HG03280 (cell line): Measurements from ENCODE around the gene PDAP1.
"Not testable (repeated sequence)": the region's sequence is repeated elsewhere in the genome, so short reads cannot be mapped to it uniquely, and the experiment has no call there.

ENCODE experiments used
- ATAC-seq: cut with Tn5 transposase; IDR thresholded peaks from one replicate; pipeline ENCODE4 v1.9.1; 2021; ENCODE audit warnings: mild to moderate bottlenecking, moderate library complexity; ENCODE audit not compliant: unreplicated experiment

PDAP1 gene, protein sequence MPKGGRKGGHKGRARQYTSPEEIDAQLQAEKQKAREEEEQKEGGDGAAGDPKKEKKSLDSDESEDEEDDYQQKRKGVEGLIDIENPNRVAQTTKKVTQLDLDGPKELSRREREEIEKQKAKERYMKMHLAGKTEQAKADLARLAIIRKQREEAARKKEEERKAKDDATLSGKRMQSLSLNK

DNA sequence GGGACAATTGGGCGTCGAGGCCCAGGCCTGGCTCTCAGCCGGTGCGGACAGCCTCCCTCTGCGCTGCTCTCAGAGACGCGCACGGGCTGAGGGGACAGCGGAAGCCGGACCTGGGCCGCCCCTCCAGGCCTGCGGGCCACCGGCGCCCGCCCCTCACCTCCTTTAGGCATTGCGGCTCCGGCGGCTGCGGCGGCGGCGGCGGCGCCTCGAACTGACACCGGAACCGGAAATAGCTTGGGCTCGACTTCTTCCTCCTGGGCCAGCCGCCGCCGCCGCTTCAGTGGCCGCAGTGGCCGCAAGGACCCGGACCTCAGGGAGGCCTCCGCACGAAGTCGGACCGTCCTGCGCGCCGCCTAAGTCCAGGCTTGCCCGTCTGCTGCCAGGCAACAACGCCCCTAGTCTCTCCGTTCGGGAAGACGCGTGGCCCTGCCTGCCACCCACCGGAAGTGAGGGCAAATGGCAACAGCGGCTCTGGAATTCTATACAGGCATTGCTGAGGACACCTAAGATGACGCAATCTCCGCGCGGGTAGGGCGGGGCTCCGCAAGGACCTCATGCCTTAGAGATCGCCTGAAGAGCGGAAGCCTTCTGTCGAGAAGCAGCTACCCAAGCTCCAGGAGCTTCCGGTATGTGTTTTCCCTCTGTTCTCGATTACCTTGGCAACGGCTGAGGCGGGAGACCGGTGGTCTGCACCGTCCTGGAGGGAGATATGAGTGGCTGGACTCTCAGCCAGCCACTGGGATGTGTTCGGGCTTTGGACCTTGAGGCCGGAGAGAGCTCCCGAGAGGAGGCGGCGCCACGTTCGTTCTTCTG lies at the start of gene PDAP1, which contains the start of gene BUD31:
Gene PDAP1 (minus strand): TSS at position 219 of the 813 bp plus-strand sequence. CDS start 49 bp downstream, at position 170.
Gene BUD31 (plus strand): TSS at position 591 of the 813 bp plus-strand sequence. CDS start 2,124 bp downstream, outside the sequence.
- peak; percentile 74 for ATAC-seq

DNA sequence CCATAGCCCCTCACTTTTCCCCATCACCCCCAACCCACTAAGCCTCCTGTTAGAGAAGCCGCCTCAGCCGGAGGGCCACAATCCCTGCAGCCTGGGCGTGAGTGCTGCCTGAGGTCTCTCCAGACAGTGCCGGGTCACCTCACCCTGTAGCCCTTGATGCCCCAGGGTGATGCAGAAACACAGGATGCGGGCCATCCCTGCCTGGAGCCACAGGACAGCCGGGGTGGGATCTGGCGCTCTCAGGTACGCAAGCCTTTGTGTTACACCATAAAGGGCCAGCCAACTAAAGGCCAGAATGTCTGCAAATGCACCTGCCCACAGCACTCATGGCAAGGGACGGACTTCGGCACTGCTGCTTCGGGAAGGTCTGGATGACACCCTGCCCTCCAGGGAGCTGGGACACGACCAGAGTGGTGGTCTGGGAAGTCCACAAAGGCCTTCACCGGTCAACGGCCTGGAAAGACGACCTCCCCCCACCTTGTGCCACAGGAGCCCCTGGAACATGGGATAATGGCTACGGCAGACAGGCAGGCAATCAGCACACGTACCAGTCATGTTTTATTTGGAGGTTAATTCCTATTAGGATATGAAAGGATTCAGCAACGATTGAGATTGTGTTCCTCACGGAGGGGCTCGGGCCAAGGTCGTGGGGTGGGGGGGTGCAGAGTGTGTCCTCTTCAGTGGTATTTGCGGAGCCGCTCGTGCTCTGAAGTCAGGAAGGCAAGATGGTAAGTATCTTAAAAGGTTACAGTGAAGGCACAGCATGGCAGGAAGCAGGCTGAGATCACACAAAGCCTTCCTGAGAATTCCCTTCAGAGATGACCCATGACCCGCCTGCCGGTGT lies 49.5 kb upstream of the PDAP1 start:
- ATAC-seq = no peak

- no peak for ATAC-seq
Observed at GRCh38 chr7:99457050-99457649, 48.8 kb upstream of the PDAP1 start.

- no peak for ATAC-seq
Observed at GRCh38 chr7:99456288-99456687, 47.9 kb upstream of the PDAP1 start.

DNA sequence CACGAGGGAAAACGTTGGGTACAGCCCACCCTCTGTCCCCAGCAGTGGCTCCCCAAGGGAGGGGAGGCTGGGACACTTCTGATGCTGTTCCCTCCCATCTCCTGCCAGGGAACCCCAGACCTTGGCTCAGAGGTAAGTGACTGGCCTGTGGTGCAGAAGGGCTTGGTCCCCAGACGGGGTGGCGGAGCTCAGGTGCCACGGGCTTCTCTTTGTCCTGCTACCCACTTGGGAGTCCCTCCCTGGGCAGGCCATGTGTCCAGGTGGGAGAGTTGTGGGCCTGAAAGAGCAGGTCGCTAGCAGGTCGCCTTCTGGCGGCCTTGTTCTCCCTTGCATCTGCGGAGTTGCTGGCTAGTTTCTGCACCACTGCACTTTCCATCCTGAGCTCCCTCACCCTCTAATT lies 47.5 kb upstream of the PDAP1 start:
- ATAC-seq = no peak

GRCh38 chr7:99453105-99453504 lies 44.7 kb upstream of the PDAP1 start:
- ATAC-seq = no peak

DNA sequence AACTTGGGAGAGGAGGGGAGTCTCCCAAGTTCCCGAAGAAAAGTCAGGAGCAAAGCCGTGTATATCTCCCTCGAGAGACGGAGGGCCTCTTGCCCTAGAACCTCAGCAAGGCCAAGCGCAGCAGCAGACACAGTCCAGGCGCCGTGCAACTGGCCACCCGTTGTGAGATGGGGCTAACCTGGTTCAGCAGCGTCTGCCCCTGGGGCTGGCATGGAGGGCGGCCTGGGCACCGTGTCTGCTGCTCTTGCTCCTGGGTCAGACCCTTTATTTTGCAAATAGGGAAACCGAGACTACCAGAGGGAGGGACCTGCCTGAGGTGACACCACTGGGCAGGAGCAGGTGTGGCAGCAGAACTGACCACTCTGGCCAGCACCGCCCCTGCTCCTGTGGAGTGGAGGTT lies 44.1 kb upstream of the PDAP1 start:
- no peak for ATAC-seq

- ATAC-seq = no peak
Observed at GRCh38 chr7:99451936-99452335, 43.5 kb upstream of the PDAP1 start.

DNA sequence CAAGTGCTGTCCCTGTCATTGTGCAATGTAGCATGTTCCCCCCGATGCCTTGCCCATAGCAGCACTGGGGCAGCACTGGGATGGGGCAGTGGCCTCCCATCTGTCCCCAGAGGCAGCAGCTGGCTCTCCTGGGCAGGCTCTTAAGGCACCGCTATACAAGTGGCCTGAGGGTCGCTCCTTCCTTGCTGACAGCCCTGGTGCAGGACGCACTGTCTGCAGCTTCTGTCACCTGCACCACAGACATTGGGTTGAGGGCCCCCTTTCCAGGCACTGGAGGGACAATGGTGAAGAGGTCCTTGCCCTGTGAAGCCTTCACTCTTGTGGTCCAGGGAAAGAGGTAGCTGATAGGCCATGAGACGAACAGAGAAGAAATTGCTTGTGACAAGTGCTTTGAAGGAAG lies 40.9 kb upstream of the PDAP1 start:
- no peak for ATAC-seq

- ATAC-seq = no peak
Observed at GRCh38 chr7:99448855-99449254, 40.5 kb upstream of the PDAP1 start.

- no peak for ATAC-seq
Observed at GRCh38 chr7:99447943-99448342, 39.5 kb upstream of the PDAP1 start.

- ATAC-seq = no peak
Observed at GRCh38 chr7:99446096-99446495, 37.7 kb upstream of the PDAP1 start.

- ATAC-seq = no peak
Observed at GRCh38 chr7:99440195-99440594, 31.8 kb upstream of the PDAP1 start.

DNA sequence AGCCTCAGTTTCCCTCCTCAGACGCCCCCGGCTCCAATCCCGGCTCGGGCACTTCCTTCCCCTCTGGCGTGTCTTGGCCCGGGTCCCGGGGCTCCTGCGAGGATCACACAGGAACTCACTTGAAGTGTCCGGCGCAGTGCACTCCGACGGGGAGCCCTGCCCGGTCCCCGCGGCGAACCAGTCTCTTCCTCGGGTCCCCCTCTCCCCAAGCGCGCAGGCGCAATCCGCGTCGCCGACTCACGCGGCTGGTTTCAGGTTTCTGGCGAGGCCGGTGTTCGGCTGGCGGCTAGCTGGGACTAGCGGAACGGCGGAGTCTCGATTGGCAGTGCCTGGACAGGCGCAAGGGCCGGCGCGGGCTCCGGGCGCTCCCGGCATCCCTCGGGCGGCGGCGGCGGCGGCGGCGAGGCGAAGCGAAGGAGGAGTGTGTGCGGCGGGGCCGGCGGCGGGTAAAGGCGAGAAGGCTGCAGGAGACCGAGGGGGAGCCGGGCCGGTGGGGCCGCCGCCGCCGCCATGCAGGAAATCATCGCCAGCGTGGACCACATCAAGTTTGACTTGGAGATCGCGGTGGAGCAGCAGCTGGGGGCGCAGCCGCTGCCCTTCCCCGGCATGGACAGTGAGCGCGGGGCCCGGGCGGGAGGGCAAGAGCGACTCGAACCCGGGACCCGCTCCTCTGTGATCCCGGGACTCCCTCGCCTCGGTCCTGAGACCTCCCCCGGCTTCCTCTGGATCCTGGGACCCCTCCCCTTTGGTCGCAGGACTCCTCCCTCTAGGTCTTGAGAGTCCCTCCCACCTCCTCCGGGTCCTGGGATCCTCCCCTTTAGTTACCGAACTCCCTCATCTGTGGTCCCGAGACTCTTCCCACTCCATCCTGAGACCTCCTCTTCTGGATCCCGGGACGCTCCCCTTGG lies 30.4 kb upstream of the PDAP1 start, which contains the start of the genes CPSF4 and PTCD1:
Gene CPSF4 (plus strand): TSS at position 371 of the 908 bp plus-strand sequence. CDS start 140 bp downstream, at position 511.
Gene PTCD1 (minus strand): TSS at position 226 of the 908 bp plus-strand sequence. CDS start 3,556 bp downstream, outside the sequence.
- ATAC-seq = peak; percentile 95

- ATAC-seq = no peak
Observed at GRCh38 chr7:99437946-99438572, 29.7 kb upstream of the PDAP1 start.

DNA sequence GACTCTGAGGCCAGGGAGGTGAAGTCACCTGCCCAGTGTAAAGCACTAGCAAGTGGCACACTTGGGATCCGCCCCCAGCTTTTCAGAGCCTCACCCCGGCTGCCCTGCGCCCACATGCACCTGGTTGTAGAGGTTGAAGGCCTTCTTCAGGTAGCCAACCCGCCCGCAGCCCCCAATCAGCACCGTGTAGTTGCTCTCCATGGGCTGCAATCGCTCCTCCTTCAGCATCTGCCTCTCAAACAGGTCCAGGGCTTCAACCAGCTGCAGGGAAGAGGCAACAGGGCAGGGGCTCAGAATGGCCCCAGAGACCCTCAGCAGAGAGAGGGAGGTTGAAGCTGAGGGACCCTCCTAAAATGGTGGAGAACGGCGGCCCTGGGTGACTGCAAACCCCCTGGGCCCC lies 24.8 kb upstream of the PDAP1 start:
- no peak for ATAC-seq

- not testable (repeated sequence) for ATAC-seq
Observed at GRCh38 chr7:99431756-99432540, 23.6 kb upstream of the PDAP1 start.

DNA sequence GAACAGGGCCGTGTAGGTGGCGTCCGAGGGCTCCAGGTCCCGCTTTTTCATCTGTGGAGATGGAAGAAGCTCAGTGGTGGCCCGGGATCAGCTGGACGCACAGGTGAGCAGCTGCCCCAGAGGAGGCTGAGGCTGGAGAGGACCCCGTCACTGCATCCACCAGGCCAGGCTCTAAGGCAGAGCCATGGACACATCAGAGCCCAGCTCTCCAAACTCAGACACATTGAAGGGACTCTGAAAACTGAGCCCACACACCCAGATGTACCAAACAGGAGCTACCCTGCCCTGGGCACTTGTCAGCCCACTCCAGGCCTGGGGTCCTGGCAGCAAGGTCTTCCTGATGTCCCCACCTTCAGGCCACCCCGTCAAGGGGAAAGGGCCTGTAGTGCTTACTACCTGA lies 21.4 kb upstream of the PDAP1 start:
- no peak for ATAC-seq
